GM23338 (cell line): ENCODE measurements around the gene FCHSD2. TPM values are rescaled to one million over a fixed set of nuclear protein-coding genes. Genes with fewer than 3 reads are reported as not detected.
"Not testable (repeated sequence)": the region's sequence is repeated elsewhere in the genome, so short reads cannot be mapped to it uniquely, and the experiment has no call there.

Experiments used
- ATAC-seq: fragments of 200-7000 bp; cut with Tn5 transposase; 3 replicates; pipeline ENCODE4 v1.9.1; 2020
- DNase-seq: peaks from one replicate; pipeline ENCODE4 v3.0.0-alpha.2; 2015; ENCODE audit warnings: low spot score
- H2AFZ ChIP-seq: fragments of 200-600 bp; sonication (generic); 2 replicates; pipeline ENCODE4 v1.8.0; 2016; ENCODE audit warnings: antibody characterized with exemption, mild to moderate bottlenecking, moderate library complexity
- H3F3A ChIP-seq: fragments of 200-600 bp; sonication (generic); replicated peaks from 2 replicates; pipeline ENCODE4 v1.8.0; 2017; ENCODE audit warnings: antibody characterized with exemption, mixed run types, low read depth
- H3K27ac ChIP-seq: fragments of 200-600 bp; sonication (generic); 2 replicates; pipeline ENCODE4 v1.6.1; 2016; ENCODE audit warnings: low read depth
- H3K27me3 ChIP-seq: fragments of 200-600 bp; sonication (generic); 2 replicates; pipeline ENCODE4 v1.8.0; 2016; ENCODE audit warnings: mild to moderate bottlenecking, mixed run types, moderate library complexity; ENCODE audit not compliant: insufficient read depth
- H3K36me3 ChIP-seq: fragments of 200-600 bp; sonication (generic); 2 replicates; pipeline ENCODE4 v1.8.0; 2016; ENCODE audit warnings: mild to moderate bottlenecking; ENCODE audit not compliant: insufficient read depth
- H3K4me1 ChIP-seq: fragments of 200-600 bp; sonication (generic); 2 replicates; pipeline ENCODE4 v1.8.0; 2016; ENCODE audit warnings: mild to moderate bottlenecking, moderate library complexity; ENCODE audit not compliant: insufficient read depth
- H3K4me2 ChIP-seq: fragments of 200-600 bp; sonication (generic); 2 replicates; pipeline ENCODE4 v1.7.1; 2017; ENCODE audit warnings: mixed run types
- H3K4me3 ChIP-seq: fragments of 200-600 bp; sonication (generic); 2 replicates; pipeline ENCODE4 v1.6.1; 2016; ENCODE audit warnings: mixed run types
- H3K79me2 ChIP-seq: fragments of 200-600 bp; sonication (generic); replicated peaks from 2 replicates; pipeline ENCODE4 v1.8.0; 2017; ENCODE audit warnings: mild to moderate bottlenecking; ENCODE audit not compliant: insufficient read depth
- H3K9me2 ChIP-seq: fragments of 200-600 bp; sonication (generic); 2 replicates; pipeline ENCODE4 v1.8.0; 2017; ENCODE audit not compliant: insufficient read depth
- H4K20me1 ChIP-seq: fragments of 200-600 bp; sonication (generic); replicated peaks from 2 replicates; pipeline ENCODE4 v1.8.0; 2017; ENCODE audit warnings: mild to moderate bottlenecking; ENCODE audit not compliant: insufficient read depth
- H3K27ac Mint-ChIP-seq: 2 replicates; pipeline ENCODE4 v1.8.0; 2020; ENCODE audit warnings: inconsistent platforms, mild to moderate bottlenecking, moderate library complexity, mixed read lengths
- H3K27me3 Mint-ChIP-seq: 3 replicates; pipeline ENCODE4 v1.8.0; 2022; ENCODE audit warnings: low read depth, mild to moderate bottlenecking, moderate library complexity, mixed read lengths, inconsistent platforms; ENCODE audit not compliant: insufficient read depth, poor library complexity
- H3K36me3 Mint-ChIP-seq: 3 replicates; pipeline ENCODE4 v1.8.0; 2021; ENCODE audit warnings: low read depth, mild to moderate bottlenecking, inconsistent platforms, moderate library complexity, mixed read lengths
- H3K4me1 Mint-ChIP-seq: 3 replicates; pipeline ENCODE4 v1.8.0; 2020; ENCODE audit warnings: mild to moderate bottlenecking, inconsistent platforms, mixed read lengths
- H3K4me3 Mint-ChIP-seq: 3 replicates; pipeline ENCODE4 v1.8.0; 2021; ENCODE audit warnings: moderate library complexity, mild to moderate bottlenecking, inconsistent platforms, mixed read lengths
- H3K9me3 Mint-ChIP-seq: 3 replicates; pipeline ENCODE4 v1.8.0; 2020; ENCODE audit warnings: moderate library complexity, mild to moderate bottlenecking, inconsistent platforms, mixed read lengths
- CTCF ChIP-seq, 2 experiments: fragments of 200-600 bp in 1 of 2; sonication (generic) in 1 of 2; conservative IDR thresholded peaks; 2 replicates each; pipeline versions ENCODE4 v1.5.1 to v1.6.1; 2016 to 2017; ENCODE audit warnings: antibody characterized with exemption in 2 of 2, low read depth in 2 of 2, mild to moderate bottlenecking in 2 of 2, moderate library complexity in 1 of 2
- EZH2phosphoT487 ChIP-seq: fragments of 200-600 bp; sonication (generic); IDR thresholded peaks from one replicate; pipeline ENCODE4 v1.8.1; 2018; ENCODE audit warnings: antibody characterized with exemption; ENCODE audit not compliant: unreplicated experiment
- JUNB ChIP-seq: IDR thresholded peaks from one replicate; pipeline ENCODE4 v1.6.1; 2016; ENCODE audit warnings: antibody characterized with exemption; ENCODE audit not compliant: unreplicated experiment
- NANOG ChIP-seq: IDR thresholded peaks from 2 replicates; pipeline ENCODE4 v1.6.1; 2016; ENCODE audit warnings: antibody characterized with exemption, borderline replicate concordance
- POLR2AphosphoS5 ChIP-seq: IDR thresholded peaks from 2 replicates; pipeline ENCODE4 v1.6.1; 2016; ENCODE audit warnings: antibody characterized with exemption, low read depth
- REST ChIP-seq: IDR thresholded peaks from one replicate; pipeline ENCODE4 v1.6.1; 2018; ENCODE audit warnings: antibody characterized with exemption; ENCODE audit not compliant: unreplicated experiment
- ZNF331 ChIP-seq: fragments of 250-450 bp; sonication (Bioruptor Pico); IDR thresholded peaks from 2 replicates; pipeline ENCODE4 v1.5.0; 2020; ENCODE audit warnings: low read depth, mild to moderate bottlenecking, moderate library complexity
- polyA plus RNA-seq: library from polyadenylated mRNA; unstranded; fragments of >200 nt; fragmentation: Nextera tagmentation; extraction: Ambion mirVana; gene quantifications from 2 replicates; pipeline ENCODE4 v1.2.1, GENCODE V29; 2016
- total RNA-seq: library from RNA; depleted of rRNA; stranded (reverse); fragments of >200 nt; shearing (Covaris generic); gene quantifications from 2 replicates; pipeline ENCODE4 v1.2.3, GENCODE V29; 2014

Gene FCHSD2
- total and polyA plus RNA-seq, 2 experiments from 2014 or later, result 3.6 to 5.2 TPM

GRCh38 chr11:73137944-73138274, 4.2 kb downstream of the FCHSD2 start:
- no peak overlapping the region for H3K27ac Mint-ChIP-seq
- Histone ChIP-seq H3K4me1 (peaks cover 16% of the 10 kb centered on the region), H3K79me2 (no peaks in the 10 kb centered on the region), H3K36me3 (no peaks in the 10 kb centered on the region), H4K20me1 (peaks cover 11% of the 10 kb centered on the region), H2AFZ (no peak overlapping the region), H3F3A (peaks cover 4% of the 10 kb centered on the region; the same call in 1 of the 2 replicates), H3K4me3 (no peak overlapping the region), H3K9me2 (no peaks in the 10 kb centered on the region), H3K27ac (no peak overlapping the region), H3K4me2 (no peak overlapping the region), H3K27me3 (peaks cover 25% of the 10 kb centered on the region)
- no peaks in the 10 kb centered on the region; the same call in 2 of the 3 replicates for H3K36me3 Mint-ChIP-seq
- DNase-seq (no peak), ATAC-seq (no peak)
- H3K4me3 Mint-ChIP-seq, result no peak overlapping the region
- no peak for TF ChIP-seq POLR2AphosphoS5
- no peak for TF ChIP-seq REST
- TF ChIP-seq CTCF (conservative IDR thresholded peaks at IDR 0.05; ENCODE audit: low read depth in 2 of 2), result no peak
- no peak for TF ChIP-seq ZNF331 (CRISPR knock-in tag)
- H3K4me1 Mint-ChIP-seq, result peaks cover 12% of the 10 kb centered on the region
- H3K27me3 Mint-ChIP-seq, result peaks cover 22% of the 10 kb centered on the region
- no peaks in the 10 kb centered on the region; the same call in 2 of the 3 replicates for H3K9me3 Mint-ChIP-seq

- TF ChIP-seq NANOG (no peak), POLR2AphosphoS5 (no peak), REST (no peak), JUNB (no peak), CTCF (conservative IDR thresholded peaks at IDR 0.05; ENCODE audit: low read depth in 2 of 2) (peak in 1 of 2 experiments; percentile 37; a peak in 2 of 4 replicates), EZH2phosphoT487 (no peak)
- DNase-seq (no peak), ATAC-seq (no peak)
- H3K27me3 ChIP-seq, result peaks cover 25% of the 10 kb centered on the region
- Mint-ChIP-seq H3K9me3 (no peaks in the 10 kb centered on the region; the same call in 2 of the 3 replicates), H3K27me3 (peaks cover 18% of the 10 kb centered on the region), H3K36me3 (no peaks in the 10 kb centered on the region; the same call in 2 of the 3 replicates), H3K27ac (no peak overlapping the region), H3K4me3 (no peak overlapping the region), H3K4me1 (peaks cover 10% of the 10 kb centered on the region)
- H3F3A ChIP-seq, result 0 out of 2 replicates have a peak, but pooled peaks cover 3% of the 10 kb centered on the region
- H4K20me1 ChIP-seq, result peaks cover 11% of the 10 kb centered on the region
- H3K4me1 ChIP-seq, result peaks cover 16% of the 10 kb centered on the region
- H3K9me2 ChIP-seq, result no peaks in the 10 kb centered on the region
- no peak overlapping the region for H3K4me2 ChIP-seq
- no peak overlapping the region for H3K4me3 ChIP-seq
- H3K79me2 ChIP-seq, result no peaks in the 10 kb centered on the region
- H3K36me3 ChIP-seq, result no peaks in the 10 kb centered on the region
- H3K27ac ChIP-seq, result no peak overlapping the region
- H2AFZ ChIP-seq, result no peak overlapping the region
These were observed 4.7 kb downstream of the FCHSD2 start for GRCh38 chr11:73137262-73137943.

GRCh38 chr11:73136722-73137121, 5.4 kb downstream of the FCHSD2 start:
- H4K20me1 ChIP-seq, result peaks cover 11% of the 10 kb centered on the region
- DNase-seq, H3K4me3 Mint-ChIP-seq, H3K4me2 ChIP-seq, H3F3A ChIP-seq, H3K36me3 Mint-ChIP-seq, H3K9me3 Mint-ChIP-seq, H3K27ac Mint-ChIP-seq, H3K27ac ChIP-seq, H3K79me2 ChIP-seq, H3K9me2 ChIP-seq, H3K4me3 ChIP-seq, H3K36me3 ChIP-seq, H2AFZ ChIP-seq, ATAC-seq: not testable (repeated sequence)
- H3K27me3 ChIP-seq, result peaks cover 25% of the 10 kb centered on the region
- H3K4me1 Mint-ChIP-seq, result peaks cover 10% of the 10 kb centered on the region
- H3K27me3 Mint-ChIP-seq, result peaks cover 18% of the 10 kb centered on the region
- peaks cover 16% of the 10 kb centered on the region for H3K4me1 ChIP-seq
